H4 (cell line): Measurements from ENCODE around the gene PNPLA8. TPM values are rescaled to one million over a fixed set of nuclear protein-coding genes. Genes with fewer than 3 reads are reported as not detected.

Experiments used
- DNase-seq: peaks from one replicate; pipeline ENCODE4 v3.0.0-alpha.2; 2015; ENCODE audit warnings: low spot score
- total RNA-seq: library from RNA; depleted of rRNA; stranded (reverse); fragments of >200 nt; shearing (Covaris generic); gene quantifications from 2 replicates; pipeline ENCODE4 v1.2.3, GENCODE V29; 2014; rRNA removed

Gene PNPLA8
- total RNA-seq, 1 experiment from 2014 or later, result 22.5 TPM

DNA sequence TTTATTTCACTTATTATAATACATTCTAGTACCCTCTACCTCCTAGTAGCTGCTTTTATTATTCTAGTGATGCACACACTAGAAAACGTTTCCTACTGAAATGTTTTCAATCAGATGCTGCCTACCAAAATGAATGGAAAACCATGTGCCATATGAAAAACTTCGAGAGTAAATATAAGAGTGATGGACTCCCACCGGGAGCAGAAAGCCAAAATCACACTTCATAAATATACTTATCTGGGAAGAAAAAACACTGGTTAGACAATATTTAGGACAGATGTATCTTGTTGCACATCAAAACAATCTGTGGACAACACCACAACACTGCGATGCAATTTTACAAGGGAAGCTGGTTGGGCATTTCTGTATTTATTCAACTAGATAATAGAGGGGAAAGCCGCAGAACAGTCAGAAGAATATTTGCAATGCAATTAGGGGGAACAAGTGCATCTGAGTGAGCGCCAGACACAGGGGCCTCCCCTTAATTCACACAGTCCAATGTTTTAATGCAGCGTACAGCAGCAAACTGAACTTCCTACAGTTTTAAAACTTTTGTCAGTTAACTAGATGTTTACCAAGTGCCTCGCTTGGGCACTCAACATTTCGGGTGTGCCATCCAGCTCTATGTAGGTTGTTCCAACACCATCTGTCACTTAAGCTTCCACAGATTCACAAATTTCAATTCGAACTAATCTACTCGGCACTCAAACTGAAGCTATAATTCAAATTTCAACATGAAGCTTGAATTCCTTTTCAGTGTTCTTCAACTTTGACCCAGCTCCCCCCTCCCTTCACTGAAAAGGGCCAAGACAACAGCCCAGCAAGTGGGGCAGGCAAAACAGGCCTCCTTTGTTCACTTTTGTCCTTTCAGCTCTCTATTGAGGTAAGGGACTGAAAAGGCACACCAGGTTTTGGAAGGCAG, 77.1 kb downstream of the PNPLA8 start:
- no peak for DNase-seq

DNA sequence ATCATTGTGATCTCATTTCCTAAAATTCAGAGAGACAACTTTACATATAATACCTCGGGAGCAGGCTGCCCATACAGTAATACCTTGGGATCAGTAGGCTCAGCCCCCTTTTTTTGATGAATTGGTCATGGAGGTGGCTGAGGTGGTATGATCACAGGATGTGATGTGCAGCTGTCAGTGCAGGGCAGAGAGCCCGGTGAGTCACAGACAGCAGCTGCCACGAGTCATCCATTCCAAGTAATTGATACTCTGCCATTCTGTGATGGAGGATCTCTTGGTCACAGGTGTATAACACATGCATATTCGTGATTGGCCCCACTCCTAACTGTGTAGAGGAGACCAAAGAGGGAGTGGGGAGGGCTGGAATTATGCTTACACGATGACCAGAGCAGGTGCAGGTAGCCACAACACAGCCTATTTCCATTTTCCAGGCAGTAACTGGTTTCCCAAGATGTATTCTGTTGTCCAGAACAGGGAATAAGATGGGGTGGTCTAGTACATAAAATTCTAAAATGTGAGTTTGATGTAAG, 83.8 kb downstream of the PNPLA8 start:
- no peak for DNase-seq

DNA sequence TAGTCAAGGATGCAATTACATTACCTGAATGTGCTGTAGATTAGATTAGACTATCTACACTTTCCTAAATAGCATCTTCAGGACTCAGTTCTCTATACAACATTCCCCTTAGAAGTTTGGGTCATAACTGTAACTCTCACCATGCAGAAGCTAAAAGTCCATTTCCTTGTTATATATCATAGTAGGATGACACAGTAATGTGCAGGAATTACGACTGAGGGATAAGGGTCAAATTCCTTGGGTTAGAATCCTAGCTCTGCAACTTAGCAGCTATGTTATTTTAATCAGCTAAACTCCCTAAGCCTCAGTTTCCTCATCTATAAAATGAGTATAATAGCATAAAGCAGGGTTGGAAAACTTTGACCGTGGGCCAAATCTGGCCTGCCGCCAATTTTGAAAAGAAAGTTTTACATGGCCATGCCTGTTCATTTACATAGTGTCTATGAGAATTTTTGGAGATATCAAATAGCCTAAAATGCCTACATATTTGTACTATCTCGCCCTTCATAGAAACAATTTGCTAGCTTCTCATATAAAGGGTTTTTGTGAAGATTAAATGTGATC, 84.5 kb downstream of the PNPLA8 start:
- DNase-seq, result no peak

DNA sequence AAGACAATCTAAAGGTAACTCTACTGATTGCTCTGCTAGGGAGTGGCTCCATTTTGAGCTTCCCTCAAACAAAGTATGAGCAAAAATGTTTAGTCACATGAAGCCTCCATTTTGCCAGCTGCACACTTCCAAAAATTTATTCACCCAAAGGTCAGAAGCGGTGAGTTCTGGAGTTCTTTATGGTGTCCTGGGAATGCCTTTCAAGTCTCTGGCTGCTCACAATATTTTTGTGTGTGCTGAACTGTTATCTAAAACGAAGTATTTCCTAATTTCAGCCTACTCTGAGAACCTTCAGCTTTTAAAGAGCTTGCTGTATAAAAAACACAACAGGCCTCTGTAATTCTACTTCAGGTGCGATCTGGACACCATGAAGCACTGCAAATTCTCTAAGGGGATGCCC, 85.3 kb downstream of the PNPLA8 start:
- DNase-seq, result no peak

DNA sequence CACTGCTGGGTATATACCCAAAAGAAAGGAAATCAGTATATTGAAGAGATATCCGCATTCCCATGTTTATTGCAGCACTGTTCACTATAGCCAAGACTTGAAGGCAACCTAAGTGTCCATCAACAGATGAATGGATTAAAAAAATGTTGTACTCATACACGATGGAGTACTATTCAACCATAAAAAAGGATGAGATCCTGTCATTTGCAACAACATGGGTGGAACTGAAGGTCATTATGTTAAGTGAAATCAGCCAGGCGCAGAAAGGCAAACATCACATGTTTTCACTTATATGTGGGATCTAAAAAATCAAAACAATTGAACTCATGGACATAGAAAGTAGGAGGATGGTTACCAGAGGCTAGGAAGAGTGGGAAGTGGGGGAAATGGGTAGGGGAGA, 89.0 kb downstream of the PNPLA8 start:
- no peak for DNase-seq

DNA sequence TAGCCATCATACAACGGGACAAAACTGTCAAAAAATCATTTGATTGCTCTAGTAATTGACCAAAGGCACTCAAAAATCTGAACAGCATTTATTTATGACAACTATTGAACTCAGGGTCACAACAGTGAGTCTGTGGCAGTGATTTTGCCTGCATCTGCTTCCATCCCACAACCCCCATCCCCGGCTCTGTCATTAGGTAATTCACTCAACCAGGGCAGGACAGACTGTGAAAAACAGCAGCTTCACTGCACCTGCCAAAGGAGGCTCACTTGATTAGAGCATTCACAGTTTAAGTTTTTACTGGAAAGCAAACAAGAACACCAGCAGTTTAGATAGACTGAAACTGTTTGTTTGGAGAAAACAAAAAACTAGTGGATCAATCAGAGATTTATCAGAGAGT, 91.9 kb downstream of the PNPLA8 start:
- no peak for DNase-seq

DNA sequence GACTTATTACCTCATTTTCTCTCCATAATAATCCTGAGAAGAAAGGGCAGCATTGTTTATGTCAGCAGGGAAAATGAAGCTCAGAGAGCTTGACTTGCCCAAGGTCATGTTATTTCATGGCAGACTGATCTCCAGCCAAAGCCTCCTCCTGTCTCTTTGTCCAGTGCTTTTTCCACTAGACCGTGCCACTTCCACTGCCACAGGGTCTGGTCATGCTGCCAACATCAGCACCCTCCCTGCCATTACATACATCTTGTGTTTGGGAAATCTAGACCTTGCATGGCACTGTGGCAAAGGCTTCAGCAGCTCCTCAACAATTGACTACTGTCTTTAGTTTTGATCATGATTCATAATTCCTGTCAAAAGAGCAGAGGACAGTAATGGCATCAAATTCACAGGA, 94.8 kb downstream of the PNPLA8 start:
- no peak for DNase-seq

DNA sequence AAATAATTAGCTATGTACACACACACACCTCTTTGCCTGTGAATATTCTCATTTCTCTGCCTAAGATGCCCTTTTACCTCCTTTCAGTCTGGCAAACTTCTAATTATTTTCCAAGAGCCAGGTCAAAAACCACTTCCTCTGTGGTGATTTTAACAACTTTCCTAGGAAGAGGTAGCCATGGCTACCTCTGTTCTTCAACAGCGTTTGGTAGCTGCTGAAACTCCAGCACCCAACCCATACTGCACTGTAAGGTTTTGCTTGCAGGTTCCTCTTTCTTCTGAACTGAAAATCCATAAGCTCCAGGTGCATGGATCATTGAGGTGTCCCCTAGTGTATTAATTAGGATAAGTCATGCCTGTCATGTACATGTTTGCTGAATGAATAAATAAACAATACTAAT, 95.3 kb downstream of the PNPLA8 start:
- peak; percentile 21 for DNase-seq

DNA sequence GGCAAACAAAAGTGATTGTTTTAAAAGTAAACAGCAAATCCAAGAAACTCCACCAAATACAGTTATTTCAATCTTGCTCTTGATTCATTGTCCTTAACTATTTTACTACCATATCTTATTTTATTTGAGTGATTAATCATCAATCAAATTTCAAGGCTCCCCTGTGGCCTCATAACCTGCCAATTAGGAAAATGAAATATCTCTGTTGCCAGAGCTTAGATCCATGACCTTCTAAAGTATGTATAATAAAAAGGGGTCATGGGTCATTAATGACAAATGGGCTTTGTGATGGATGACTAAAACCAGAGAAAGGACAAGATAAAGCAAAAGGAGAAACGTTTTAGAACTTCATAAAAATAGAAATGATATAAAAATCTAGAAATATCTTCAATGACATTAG, 98.2 kb downstream of the PNPLA8 start:
- DNase-seq, result no peak

DNA sequence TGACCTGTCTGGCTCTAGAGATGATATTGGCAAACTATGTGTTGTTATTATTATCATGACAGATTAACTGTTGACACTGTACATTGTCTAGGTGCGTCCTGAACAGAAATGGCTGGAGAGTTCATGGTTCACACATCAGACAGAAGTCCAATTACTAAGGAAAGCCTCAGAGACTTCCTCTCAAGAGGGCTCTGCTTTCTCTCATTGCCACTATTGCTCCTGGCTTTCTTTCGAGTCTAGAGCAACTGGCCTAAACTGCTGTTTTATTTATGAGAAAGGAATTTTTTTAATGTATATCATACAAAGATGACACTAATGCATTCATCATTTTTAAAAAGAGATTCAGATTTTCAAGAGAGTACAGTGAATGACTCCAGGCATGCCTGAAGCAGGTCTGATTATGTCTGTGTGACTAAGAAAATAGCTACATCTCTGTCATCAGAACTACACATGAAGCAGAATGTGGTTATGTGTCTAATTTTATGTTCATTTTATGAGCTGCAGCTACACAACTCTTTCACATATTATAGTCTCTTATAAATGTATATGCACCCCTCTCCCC, 100.1 kb downstream of the PNPLA8 start:
- no peak for DNase-seq

DNA sequence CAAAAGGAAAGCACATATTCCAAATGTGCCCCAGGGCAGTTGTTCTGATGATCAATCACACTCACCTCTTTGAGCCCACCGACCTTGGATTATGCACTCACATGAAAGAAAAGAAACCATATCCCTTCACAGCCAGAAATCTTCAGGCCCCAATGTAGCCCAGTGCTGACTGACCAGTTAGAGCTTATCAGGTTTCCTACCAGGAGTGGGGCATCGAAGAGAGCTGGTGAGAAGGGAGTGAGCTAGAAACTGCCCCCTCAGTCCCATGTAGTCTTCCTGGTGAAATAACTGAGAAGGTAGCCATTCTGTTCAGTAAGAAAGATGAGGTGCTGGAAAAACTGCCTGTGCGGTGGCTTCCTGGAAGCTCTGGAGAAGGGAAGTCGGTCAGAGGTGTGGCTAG, 101.9 kb downstream of the PNPLA8 start:
- DNase-seq, result no peak

DNA sequence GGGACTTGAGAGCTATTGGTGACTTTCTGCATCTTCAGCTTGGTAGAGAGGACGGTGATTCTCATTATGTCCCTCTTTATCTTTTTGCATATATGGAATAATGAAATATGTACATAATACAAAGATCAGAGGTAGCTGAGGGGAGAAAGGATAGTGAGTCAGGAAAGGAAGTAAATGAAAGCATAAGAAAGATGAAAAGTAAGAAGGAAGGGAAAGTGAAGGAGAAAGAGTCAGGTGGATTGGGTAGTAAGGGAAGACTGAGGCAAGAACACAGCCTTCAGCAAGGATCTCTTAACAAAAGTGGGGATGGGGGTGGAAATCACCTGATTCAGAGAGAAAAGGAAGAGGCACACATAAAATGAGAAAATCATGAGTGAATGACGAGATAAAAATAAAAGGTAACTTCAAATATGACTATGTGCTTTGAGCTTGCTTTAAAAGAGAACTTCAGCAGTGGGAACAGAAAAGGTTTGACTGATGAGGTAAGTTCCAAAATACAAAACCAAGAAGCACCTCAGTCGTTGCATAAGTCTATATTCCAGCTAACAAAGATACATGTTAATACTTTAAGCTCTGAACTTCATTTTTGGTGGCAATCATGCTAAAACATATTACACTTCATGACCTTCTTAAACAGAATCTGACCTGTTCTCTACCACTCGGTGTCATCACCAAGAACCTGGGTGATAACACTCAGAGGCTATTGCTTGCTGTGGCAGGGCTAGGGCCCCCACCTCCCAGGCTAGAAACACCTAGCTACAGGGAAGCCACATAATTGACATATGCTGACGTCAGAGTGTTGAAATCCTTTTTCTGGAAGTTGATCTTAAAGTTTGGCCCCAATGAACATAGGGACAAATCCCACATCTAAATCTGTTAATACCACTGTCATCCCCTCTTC, 102.6 kb downstream of the PNPLA8 start:
- no peak for DNase-seq

DNA sequence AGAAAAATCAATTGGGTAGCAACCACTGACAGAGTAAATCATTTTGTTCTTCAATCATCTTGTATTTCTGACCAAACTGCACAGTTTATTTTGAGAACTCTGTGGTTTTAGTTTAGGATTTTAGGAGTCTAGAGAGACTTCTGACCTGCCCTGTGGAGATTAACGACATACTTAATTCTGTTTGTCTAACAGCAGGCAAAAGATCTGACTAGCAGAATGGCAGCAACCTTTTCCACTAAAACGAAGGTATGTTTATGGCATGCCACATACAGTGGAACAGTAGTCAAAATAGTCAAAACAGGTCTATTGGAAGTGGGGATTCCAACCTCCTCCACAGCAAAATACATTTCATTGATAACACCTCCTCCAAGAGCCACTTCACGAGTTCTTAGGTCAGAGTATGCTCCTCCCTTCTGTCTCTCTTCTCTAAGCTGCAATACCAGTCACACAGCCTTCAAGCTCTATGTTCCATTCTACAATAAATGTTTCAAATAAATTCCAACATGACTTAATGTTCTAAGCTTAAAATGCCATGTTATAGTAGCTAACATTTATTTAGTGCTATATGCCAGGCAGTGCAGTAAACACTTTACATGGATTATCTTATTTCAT, 104.1 kb downstream of the PNPLA8 start:
- DNase-seq, result no peak

Other genes starting within 250 kb of the PNPLA8 start
- gene NRCAM, start 69.7 kb downstream of the PNPLA8 start, total RNA-seq, result 2.4 and 2.5 TPM in 2 replicates
- gene THAP5, start 43.6 kb upstream of the PNPLA8 start, total RNA-seq, result 21.1 and 27.1 TPM in 2 replicates
- gene DNAJB9, start 43.7 kb upstream of the PNPLA8 start, total RNA-seq, result 17.4 and 20.9 TPM in 2 replicates